Activated CD8-positive, alpha-beta memory T cell treated with anti-CD3 and anti-CD28 coated beads, Interleukin-2, amount 50 U/mL, for 1 hour (primary cell): ENCODE results near the gene FAM193B.
"Not testable (repeated sequence)": the region's sequence is repeated elsewhere in the genome, so short reads cannot be mapped to it uniquely, and the experiment has no call there.

Experiments
- DNase-seq: peaks from one replicate; pipeline ENCODE4 v3.0.0-alpha.2; 2020; ENCODE audit errors: extremely low read depth

The FAM193B gene

GRCh38 chr5:177576169-177576568, 21.8 kb upstream of the FAM193B start:
- DNase-seq: no peak

GRCh38 chr5:177575488-177575887, 21.1 kb upstream of the FAM193B start:
- DNase-seq: no peak

- no peak for DNase-seq
Measured at GRCh38 chr5:177569894-177570293, 15.5 kb upstream of the FAM193B start.

GRCh38 chr5:177568326-177568725, 14.0 kb upstream of the FAM193B start:
- DNase-seq: no peak

- DNase-seq: no peak
Measured at GRCh38 chr5:177565046-177565445, 10.7 kb upstream of the FAM193B start.

- not testable (repeated sequence) for DNase-seq
Measured at GRCh38 chr5:177559446-177559941, 5.1 kb upstream of the FAM193B start.

GRCh38 chr5:177557796-177558195, 3.4 kb upstream of the FAM193B start:
- DNase-seq: no peak

- DNase-seq: no peak
Measured at GRCh38 chr5:177557041-177557647, 2.8 kb upstream of the FAM193B start.

GRCh38 chr5:177555665-177556064, 1.3 kb upstream of the FAM193B start:
- no peak for DNase-seq

- DNase-seq: no peak
Measured at GRCh38 chr5:177555228-177555627, 865 bp upstream of the FAM193B start.

- DNase-seq: no peak
Measured at GRCh38 chr5:177553671-177554429, 513 bp downstream of the FAM193B start.

GRCh38 chr5:177552839-177553455, 1.4 kb downstream of the FAM193B start:
- no peak for DNase-seq

GRCh38 chr5:177550122-177550521, 4.2 kb downstream of the FAM193B start:
- DNase-seq: no peak

GRCh38 chr5:177548495-177548894, 5.9 kb downstream of the FAM193B start:
- no peak for DNase-seq

GRCh38 chr5:177547736-177548135, 6.6 kb downstream of the FAM193B start:
- DNase-seq: no peak

GRCh38 chr5:177546258-177546741, 8.1 kb downstream of the FAM193B start:
- no peak for DNase-seq

- no peak for DNase-seq
Measured at GRCh38 chr5:177545487-177546257, 8.7 kb downstream of the FAM193B start.

GRCh38 chr5:177542816-177543465, 11.4 kb downstream of the FAM193B start:
- no peak for DNase-seq

- no peak for DNase-seq
Measured at GRCh38 chr5:177540438-177540837, 13.9 kb downstream of the FAM193B start.

GRCh38 chr5:177539411-177539810, 15.0 kb downstream of the FAM193B start:
- DNase-seq: no peak

GRCh38 chr5:177538876-177539275, 15.5 kb downstream of the FAM193B start:
- no peak for DNase-seq
